HepG2 (cell line): ENCODE data around the gene ZBTB2. TPM values are rescaled to one million over a fixed set of nuclear protein-coding genes. Genes with fewer than 3 reads are reported as not detected.

Experiments
- AGO1 ChIP-seq: fragments of 200-400 bp; formaldehyde crosslinking; IDR thresholded peaks from 2 replicates; pipeline ENCODE4 v1.6.1; 2017; ENCODE audit warnings: mild to moderate bottlenecking, low read depth, low read length, moderate library complexity; ENCODE audit not compliant: poor library complexity, severe bottlenecking
- ARID5B ChIP-seq: IDR thresholded peaks from 2 replicates; pipeline ENCODE4 v1.4.0; 2020; ENCODE audit warnings: mild to moderate bottlenecking, missing genetic modification reagents
- ARNTL ChIP-seq: sonication (generic); formaldehyde crosslinking; IDR thresholded peaks from 2 replicates; pipeline ENCODE4 v1.4.0; 2020; ENCODE audit warnings: mild to moderate bottlenecking, missing genetic modification reagents
- BCL6 ChIP-seq: IDR thresholded peaks from 2 replicates; pipeline ENCODE4 v1.6.1; 2016; ENCODE audit warnings: missing genetic modification reagents, missing compliant biosample characterization
- HNF4A ChIP-seq: sonication (generic); formaldehyde crosslinking; IDR thresholded peaks from 2 replicates; pipeline ENCODE4 v1.4.0; 2020; ENCODE audit warnings: missing genetic modification reagents
- MEIS1 ChIP-seq: sonication (generic); formaldehyde crosslinking; IDR thresholded peaks from 2 replicates; pipeline ENCODE4 v1.9.0; 2021; ENCODE audit warnings: mild to moderate bottlenecking, missing genetic modification reagents, moderate library complexity, borderline replicate concordance
- MLX ChIP-seq: IDR thresholded peaks from 2 replicates; pipeline ENCODE4 v1.6.1; 2016
- MTF2 ChIP-seq: sonication (generic); formaldehyde crosslinking; IDR thresholded peaks from 2 replicates; pipeline ENCODE4 v1.5.0; 2020; ENCODE audit warnings: missing genetic modification reagents, borderline replicate concordance
- NCOA2 ChIP-seq: sonication (generic); formaldehyde crosslinking; IDR thresholded peaks from 2 replicates; pipeline ENCODE4 v1.8.0; 2022; ENCODE audit warnings: inconsistent platforms
- SIX1 ChIP-seq: sonication (generic); formaldehyde crosslinking; IDR thresholded peaks from 2 replicates; pipeline ENCODE4 v1.4.0; 2020; ENCODE audit warnings: missing genetic modification reagents, borderline replicate concordance
- SMC3 ChIP-seq: IDR thresholded peaks from 2 replicates; pipeline ENCODE4 v1.6.1; 2011; ENCODE audit warnings: low read length, improper control_type of control experiment
- SP1 ChIP-seq, 2 experiments: fragments of 450-650 bp in 1 of 2; sonication (generic) in 1 of 2; formaldehyde crosslinking in 1 of 2; IDR thresholded peaks; 2 replicates each; pipeline versions ENCODE4 v1.4.0 to v1.6.1; 2016 to 2020; ENCODE audit warnings: missing genetic modification reagents in 1 of 2
- TFDP1 ChIP-seq: IDR thresholded peaks from 2 replicates; pipeline ENCODE4 v1.6.1; 2016; ENCODE audit warnings: missing compliant biosample characterization, missing genetic modification reagents, borderline replicate concordance
- ZFY ChIP-seq: sonication (generic); formaldehyde crosslinking; IDR thresholded peaks from 2 replicates; pipeline ENCODE4 v1.4.0; 2020; ENCODE audit warnings: missing genetic modification reagents
- ZNF10 ChIP-seq: sonication (generic); formaldehyde crosslinking; IDR thresholded peaks from 2 replicates; pipeline ENCODE4 v1.4.0; 2020; ENCODE audit warnings: mild to moderate bottlenecking, low read depth, missing genetic modification reagents, borderline replicate concordance
- ZNF138 ChIP-seq: sonication (generic); formaldehyde crosslinking; IDR thresholded peaks from 2 replicates; pipeline ENCODE4 v1.5.0; 2020; ENCODE audit warnings: mild to moderate bottlenecking, low read depth, missing genetic modification reagents
- ZNF263 ChIP-seq: sonication (generic); formaldehyde crosslinking; IDR thresholded peaks from 2 replicates; pipeline ENCODE4 v1.4.0; 2020; ENCODE audit warnings: missing genetic modification reagents
- ZNF275 ChIP-seq: sonication (generic); formaldehyde crosslinking; IDR thresholded peaks from 2 replicates; pipeline ENCODE4 v1.8.0; 2022; ENCODE audit warnings: missing genetic modification reagents, mild to moderate bottlenecking, inconsistent platforms, borderline replicate concordance
- ZNF329 ChIP-seq: sonication (generic); formaldehyde crosslinking; IDR thresholded peaks from 2 replicates; pipeline ENCODE4 v1.9.0; 2021; ENCODE audit warnings: low read depth, mild to moderate bottlenecking, missing genetic modification reagents
- ZNF33B ChIP-seq: sonication (generic); formaldehyde crosslinking; IDR thresholded peaks from 2 replicates; pipeline ENCODE4 v1.5.1; 2020; ENCODE audit warnings: mild to moderate bottlenecking, missing genetic modification reagents
- ZNF547 ChIP-seq: sonication (generic); formaldehyde crosslinking; IDR thresholded peaks from 2 replicates; pipeline ENCODE4 v1.5.1; 2020; ENCODE audit warnings: mild to moderate bottlenecking, missing genetic modification reagents
- ZNF790 ChIP-seq: sonication (generic); formaldehyde crosslinking; IDR thresholded peaks from 2 replicates; pipeline ENCODE4 v1.8.0; 2022; ENCODE audit warnings: missing genetic modification reagents, mild to moderate bottlenecking, borderline replicate concordance
- polyA plus RNA-seq, 8 experiments: library from polyadenylated mRNA; depleted of rRNA in 3 of 8; stranded (reverse) in 7 of 8; unstranded in 1 of 8; fragments of >200 nt; fragmentation: Illumina TruSeq in 4 of 8; extraction: Trizol in 4 of 8; gene quantifications; 2 replicates each; pipeline versions ENCODE4 v1.2.1 to v1.2.3, GENCODE V29; 2011 to 2016; ENCODE audit warnings: low read depth in 4 of 8, missing spikeins in 1 of 8, mixed read lengths in 1 of 8; ENCODE audit not compliant: insufficient read depth in 1 of 8
- total RNA-seq, 5 experiments: library from RNA; depleted of rRNA; stranded (reverse); fragments of >200 nt; fragmentation: Illumina TruSeq; extraction: Trizol; gene quantifications; 2 replicates each; pipeline ENCODE4 v1.2.3, GENCODE V29; 2016; ENCODE audit warnings: low read depth in 1 of 5

Gene ZBTB2
- total and polyA plus RNA-seq, 2 of the 13 experiments (the other 11 are each of a cell fraction or from before 2014, with no cell fraction given) = 15.4 to 22.8 TPM

GRCh38 chr6:151389618-151390275, 1.6 kb downstream of the ZBTB2 start (continued):
- peak; percentile 76 for TF ChIP-seq ARNTL (CRISPR knock-in tag)
- no peak for TF ChIP-seq ZNF263 (CRISPR knock-in tag)
- no peak; the same call in 1 of the 2 replicates for TF ChIP-seq ZNF790 (CRISPR knock-in tag)
- TF ChIP-seq ARID5B (CRISPR knock-in tag) = peak; percentile 29; the same call in 1 of the 2 replicates
- TF ChIP-seq SIX1 (CRISPR knock-in tag) = no peak
- no peak for TF ChIP-seq MLX (CRISPR knock-in tag)
- no peak; the same call in 1 of the 2 replicates for TF ChIP-seq BCL6 (CRISPR knock-in tag)
- no peak for TF ChIP-seq NCOA2 (CRISPR knock-in tag)
- TF ChIP-seq TFDP1 (CRISPR knock-in tag) = no peak
- TF ChIP-seq SMC3 = no peak
- peak; percentile 97 for TF ChIP-seq ZNF547
- peak; percentile 85; the same call in 1 of the 2 replicates for TF ChIP-seq ZNF329 (CRISPR knock-in tag)
- TF ChIP-seq ZNF33B (CRISPR knock-in tag) = no peak
- TF ChIP-seq ZFY = peak; percentile 98
- TF ChIP-seq AGO1 = peak; percentile 25
- TF ChIP-seq ZNF275 (CRISPR knock-in tag) = peak; percentile 86; the same call in 1 of the 2 replicates
- no peak for TF ChIP-seq MEIS1 (CRISPR knock-in tag)
- 0 out of 2 replicates have a peak, but pooled peaks have one; percentile 73 for TF ChIP-seq ZNF138 (CRISPR knock-in tag)
- no peak for TF ChIP-seq ZNF10 (CRISPR knock-in tag)
- TF ChIP-seq SP1 (IDR thresholded peaks at IDR 0.05) = no peak
- no peak for TF ChIP-seq SP1 (CRISPR knock-in tag; IDR thresholded peaks at IDR 0.05)
- 0 out of 2 replicates have a peak, but pooled peaks have one; percentile 5 for TF ChIP-seq HNF4A (CRISPR knock-in tag)
- peak; percentile 31; the same call in 1 of the 2 replicates for TF ChIP-seq MTF2 (CRISPR knock-in tag)
